ENCODE results near the gene MSLN.

Gene MSLN

DNA sequence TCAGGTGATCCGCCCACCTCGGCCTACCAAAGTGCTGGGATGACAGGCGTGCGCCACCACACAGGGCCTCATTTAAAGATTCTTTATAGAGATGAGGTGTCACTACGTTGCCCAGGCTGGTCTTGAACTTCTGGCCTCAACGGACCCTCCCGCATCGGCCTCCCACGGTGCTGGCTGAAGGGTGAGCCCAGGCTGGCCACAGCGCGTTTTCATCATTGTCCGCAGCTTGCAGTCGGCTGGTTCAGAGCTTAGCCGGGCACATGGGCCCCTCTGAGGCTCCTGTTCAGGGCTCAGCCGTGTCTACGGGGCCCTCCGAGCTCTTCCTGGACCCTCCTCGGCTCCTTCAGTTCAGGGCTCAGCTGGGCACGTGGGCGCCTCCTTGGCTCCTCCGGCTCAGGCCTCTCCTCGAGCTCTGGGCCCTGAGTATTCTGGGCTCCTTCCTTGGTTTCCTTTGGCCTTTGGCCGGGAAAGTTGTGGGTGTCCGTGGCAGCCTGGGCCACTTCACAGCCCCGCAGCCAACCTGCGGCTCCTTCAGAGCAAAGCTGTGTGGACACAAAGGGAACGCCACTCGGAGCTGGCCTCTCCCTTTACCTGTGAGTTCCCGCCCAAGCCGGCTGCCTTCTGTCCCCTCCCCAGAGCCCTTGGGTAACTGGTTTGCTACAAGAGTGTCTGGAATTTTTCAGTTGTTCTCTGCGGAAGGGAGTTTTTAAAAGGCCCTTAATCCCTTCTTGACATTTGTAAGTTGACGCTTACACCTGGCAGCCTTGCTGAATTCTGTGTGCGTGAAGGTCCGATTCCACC lies 1.2 kb upstream of the MSLN start:
- DNase-seq (ENCODE audit: low read depth in 2 of 2), result no peak

DNA sequence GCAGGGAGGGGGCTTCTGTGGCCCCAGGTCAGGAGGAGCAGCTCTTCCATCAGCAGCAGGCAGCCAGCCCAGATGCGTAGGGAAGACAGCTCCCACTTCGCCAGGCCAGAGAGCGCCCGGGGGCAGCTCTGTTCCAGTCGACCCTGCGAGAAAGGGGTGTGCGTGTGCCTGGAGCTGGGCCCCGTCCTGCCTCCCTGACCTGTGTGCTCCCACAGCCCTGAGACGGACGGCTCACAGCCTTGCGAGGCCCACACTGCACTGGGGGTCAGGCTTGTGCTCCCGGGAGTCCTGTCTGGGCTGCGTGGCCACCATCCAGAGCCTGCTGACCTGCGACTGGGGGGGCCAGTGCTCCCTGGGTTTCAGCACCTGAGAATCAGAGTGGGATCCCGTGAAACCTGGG lies 469 bp upstream of the MSLN start:
- no peak for DNase-seq (ENCODE audit: low read depth in 2 of 2)

DNA sequence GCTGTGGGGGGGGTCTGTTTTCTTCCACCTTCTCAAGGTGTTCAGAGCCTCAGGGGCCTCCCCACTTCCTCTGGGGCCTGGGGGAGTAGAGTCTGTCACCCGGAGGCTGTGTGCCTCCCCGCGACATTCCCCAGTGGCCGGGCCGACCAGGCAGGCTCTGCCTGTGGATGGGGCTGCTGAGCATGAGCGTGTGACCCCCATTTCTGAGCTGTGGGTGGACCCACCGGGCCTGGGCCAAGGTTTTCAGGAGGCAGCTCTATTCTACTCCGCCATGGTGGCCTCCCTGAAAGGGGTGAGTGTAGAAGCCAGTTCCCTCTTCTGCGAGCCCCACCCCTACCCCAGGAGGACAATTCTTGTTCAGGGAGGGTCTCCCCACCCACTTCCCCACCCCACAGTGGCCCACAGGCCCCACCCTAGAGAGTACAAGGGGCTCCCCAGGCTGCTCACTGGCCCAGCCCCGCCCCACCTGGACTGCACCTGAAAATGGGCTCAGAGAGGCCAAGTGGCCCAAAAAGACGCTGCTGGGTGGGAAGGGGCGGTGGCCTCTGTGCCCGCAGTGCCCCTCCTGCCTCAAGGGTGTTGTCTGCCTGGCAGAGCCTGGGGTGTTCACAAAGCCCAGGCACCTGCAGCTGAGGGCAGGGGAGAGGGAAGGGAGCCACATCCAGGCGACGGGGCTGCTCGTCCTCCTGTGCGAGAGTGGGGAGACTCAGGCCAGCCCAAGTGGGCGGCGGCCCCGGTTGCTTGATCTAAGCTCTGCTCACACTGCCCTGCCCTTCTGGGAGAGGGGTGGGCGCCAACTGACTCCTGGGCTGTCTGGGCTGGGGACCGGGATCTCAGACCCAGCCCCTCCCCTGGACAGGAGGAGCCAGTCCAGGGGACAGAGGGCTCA lies 1.3 kb downstream of the MSLN start:
- no peak for DNase-seq (ENCODE audit: low read depth in 2 of 2)

DNA sequence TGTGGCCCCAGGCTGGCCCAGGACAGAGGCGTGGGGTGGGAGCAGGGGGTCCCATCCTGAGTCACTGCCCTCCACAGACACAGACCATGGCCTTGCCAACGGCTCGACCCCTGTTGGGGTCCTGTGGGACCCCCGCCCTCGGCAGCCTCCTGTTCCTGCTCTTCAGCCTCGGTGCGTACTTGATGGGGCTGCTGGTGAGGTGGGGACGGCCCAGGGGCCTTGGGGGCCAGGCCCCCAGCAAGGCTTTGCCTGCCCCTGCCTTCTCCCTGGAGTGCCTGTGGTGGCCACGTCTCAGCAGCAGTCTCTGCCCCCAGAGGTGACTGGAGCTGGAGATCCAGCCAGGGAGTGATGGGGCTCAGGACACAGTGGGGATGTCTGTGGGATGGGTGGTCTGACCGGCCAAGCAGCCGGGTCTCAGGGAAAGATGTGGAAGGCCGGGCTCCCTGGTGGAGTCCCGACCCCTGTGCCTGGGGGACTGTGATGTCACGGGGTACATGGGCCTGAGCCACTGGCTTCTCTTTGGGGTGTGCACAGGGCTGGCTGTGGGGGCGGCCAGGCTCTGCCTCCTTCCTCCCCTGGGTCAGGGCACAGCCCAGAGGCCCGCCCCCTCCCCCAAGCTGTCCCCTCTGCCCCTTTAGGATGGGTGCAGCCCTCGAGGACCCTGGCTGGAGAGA lies 2.2 kb downstream of the MSLN start:
- no peak for DNase-seq (ENCODE audit: low read depth in 2 of 2)

DNA sequence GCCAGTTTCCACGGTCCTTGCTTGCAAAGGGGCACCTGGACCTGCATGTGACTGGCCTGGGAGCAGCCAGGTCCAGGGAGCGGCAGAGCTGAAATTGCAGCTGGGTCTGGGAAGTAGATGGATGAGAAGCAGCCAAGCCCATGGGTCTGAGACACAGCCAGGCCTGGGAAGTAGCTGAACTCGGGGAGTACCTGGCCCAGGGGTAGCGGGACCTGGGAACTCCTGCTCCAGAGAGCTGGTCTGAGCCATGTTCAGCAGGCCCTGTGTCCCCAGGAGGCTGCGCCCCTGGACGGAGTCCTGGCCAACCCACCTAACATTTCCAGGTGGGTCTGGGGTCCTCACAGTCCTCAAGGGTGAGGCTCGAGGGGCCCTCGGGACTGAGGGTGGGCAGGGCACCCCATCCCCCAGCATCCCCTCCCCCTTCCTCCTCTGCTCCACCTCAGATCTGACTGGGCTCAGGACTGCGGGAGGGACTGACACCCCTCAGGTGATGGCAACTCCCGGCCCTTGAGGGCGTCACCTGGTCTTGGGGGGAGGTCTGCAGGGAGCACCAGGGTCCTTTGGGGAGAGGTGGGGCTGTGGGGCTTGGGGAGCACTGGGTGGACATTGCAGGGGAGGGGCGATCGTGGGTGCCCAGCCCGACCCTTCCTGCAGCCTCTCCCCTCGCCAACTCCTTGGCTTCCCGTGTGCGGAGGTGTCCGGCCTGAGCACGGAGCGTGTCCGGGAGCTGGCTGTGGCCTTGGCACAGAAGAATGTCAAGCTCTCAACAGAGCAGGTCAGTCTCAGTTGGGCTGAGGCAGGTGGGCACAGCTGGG lies 3.0 kb downstream of the MSLN start:
- no peak for DNase-seq (ENCODE audit: low read depth in 2 of 2)

DNA sequence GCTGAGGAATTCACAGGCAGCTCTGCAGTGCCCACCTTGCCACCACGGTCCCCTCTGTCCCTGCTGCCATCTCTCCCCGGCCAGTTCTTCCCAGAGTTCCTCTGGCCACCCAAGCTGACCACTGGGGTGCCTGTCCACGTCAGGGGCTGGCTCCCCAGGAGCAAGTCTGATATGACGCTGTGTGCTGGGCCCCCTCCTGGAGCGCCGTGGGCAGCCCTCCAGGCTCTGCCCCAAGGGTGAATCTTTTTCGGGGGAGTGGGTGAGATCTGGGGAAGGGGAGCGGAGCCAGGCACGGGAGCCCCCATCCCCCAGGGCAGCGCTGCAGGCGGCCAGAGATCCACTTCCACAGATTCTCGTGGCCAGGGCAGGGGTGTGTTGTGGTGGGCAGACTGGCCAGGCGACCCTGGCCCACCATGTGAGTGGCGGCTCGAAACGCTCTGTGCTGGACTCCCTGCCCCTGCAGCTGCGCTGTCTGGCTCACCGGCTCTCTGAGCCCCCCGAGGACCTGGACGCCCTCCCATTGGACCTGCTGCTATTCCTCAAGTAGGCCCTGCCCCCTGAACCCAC lies 3.7 kb downstream of the MSLN start:
- DNase-seq (ENCODE audit: low read depth in 2 of 2), result no peak

DNA sequence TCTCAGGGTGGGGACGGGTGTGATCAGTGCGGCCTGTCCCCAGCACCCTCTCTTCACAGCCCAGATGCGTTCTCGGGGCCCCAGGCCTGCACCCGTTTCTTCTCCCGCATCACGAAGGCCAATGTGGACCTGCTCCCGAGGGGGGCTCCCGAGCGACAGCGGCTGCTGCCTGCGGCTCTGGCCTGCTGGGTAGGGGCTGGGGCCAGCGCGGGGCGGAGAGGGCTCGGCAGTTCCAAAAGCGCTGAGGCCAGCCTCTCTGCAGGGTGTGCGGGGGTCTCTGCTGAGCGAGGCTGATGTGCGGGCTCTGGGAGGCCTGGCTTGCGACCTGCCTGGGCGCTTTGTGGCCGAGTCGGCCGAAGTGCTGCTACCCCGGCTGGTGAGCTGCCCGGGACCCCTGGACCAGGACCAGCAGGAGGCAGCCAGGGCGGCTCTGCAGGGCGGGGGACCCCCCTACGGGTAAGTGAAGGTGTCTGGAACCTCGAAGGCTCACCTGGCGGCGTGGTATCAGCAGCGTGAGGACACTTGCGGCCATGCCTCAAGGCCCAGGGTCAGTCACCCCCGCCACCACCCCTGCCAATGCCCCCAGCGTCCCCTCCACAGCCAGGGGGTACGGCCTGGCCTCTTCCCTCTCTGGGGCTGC lies 4.4 kb downstream of the MSLN start:
- no peak for DNase-seq (ENCODE audit: low read depth in 2 of 2)

DNA sequence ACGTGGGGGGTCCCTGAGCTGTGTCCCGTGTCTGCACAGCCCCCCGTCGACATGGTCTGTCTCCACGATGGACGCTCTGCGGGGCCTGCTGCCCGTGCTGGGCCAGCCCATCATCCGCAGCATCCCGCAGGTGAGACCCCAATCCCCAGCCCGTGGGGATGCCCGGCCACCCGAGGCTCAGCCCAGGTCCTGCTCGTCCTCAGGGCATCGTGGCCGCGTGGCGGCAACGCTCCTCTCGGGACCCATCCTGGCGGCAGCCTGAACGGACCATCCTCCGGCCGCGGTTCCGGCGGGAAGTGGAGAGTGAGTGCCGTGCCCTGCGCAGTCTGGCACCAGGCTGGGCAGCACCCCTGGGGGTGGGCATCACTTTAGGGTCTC lies 4.9 kb downstream of the MSLN start:
- DNase-seq (ENCODE audit: low read depth in 2 of 2), result no peak

DNA sequence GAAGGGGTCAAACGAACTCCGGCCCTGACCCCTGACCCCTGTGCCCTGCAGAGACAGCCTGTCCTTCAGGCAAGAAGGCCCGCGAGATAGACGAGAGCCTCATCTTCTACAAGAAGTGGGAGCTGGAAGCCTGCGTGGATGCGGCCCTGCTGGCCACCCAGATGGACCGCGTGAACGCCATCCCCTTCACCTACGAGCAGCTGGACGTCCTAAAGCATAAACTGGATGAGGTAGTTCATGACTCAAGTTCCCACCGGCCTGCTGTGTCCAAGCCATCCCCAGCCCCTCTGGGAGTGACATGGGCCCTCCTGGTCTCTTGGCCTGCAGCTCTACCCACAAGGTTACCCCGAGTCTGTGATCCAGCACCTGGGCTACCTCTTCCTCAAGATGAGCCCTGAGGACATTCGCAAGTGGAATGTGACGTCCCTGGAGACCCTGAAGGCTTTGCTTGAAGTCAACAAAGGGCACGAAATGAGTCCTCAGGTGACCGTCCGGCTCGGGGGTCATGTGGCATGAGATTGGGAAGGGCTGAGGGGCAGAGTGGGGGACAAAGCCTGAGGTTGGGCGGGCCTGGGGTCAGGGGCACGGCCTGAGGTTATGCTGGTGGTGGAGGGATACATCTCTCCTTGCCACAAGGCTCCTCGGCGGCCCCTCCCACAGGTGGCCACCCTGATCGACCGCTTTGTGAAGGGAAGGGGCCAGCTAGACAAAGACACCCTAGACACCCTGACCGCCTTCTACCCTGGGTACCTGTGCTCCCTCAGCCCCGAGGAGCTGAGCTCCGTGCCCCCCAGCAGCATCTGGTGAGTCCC lies 5.7 kb downstream of the MSLN start:
- DNase-seq (ENCODE audit: low read depth in 2 of 2), result no peak

DNA sequence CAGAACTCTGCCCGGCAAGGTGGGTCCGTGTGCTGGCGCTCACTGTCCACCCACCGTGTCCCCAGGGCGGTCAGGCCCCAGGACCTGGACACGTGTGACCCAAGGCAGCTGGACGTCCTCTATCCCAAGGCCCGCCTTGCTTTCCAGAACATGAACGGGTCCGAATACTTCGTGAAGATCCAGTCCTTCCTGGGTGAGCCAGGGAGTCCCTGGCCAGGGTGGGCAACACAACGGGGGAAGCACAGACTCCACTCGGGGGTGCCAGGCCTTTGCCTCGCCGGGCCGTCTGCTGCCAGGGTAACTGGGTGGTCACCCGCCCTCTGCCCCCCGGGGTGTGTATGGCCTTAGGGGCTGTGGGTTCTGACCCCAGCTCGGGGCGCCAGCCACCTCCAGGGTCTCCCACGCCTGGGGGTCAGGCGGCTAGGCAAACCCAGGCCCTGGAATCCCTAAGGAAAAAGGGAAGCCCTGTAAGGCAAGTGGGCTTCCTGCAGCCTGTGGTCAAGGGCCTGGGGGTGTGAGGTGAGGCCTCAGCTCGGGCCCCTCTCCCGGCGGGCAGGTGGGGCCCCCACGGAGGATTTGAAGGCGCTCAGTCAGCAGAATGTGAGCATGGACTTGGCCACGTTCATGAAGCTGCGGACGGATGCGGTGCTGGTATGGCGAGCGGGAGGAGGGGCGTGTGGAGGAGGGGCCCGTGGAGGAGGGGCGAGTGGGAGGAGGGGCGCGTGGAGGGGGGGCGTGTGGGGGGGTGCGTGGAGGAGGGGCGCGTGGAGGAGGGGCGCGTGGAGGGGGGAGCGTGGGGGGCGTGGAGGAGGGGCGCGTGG lies 6.5 kb downstream of the MSLN start:
- DNase-seq (ENCODE audit: low read depth in 2 of 2), result no peak

DNA sequence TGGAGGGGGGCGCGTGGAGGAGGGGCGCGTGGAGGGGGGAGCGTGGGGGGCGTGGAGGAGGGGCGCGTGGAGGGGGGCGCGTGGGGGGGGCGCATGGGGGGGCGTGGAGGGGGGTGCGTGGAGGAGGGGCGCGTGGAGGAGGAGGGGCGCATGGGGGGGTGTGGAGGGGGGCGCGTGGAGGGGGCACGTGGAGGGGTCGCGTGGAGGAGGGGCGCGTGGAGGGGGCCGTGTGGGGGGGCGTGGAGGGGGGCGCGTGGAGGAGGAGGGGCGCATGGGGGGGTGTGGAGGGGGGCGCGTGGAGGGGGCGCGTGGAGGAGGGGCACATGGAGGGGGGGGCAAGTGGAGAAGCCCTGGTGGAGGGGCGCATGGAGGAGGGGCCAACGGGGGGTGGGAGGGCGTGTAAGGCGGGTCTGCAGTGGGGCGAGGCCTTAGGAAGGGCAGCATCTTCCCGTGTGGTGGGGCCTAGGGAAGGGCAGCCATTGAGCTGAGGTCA lies 7.3 kb downstream of the MSLN start:
- DNase-seq (ENCODE audit: low read depth in 2 of 2), result no peak

DNA sequence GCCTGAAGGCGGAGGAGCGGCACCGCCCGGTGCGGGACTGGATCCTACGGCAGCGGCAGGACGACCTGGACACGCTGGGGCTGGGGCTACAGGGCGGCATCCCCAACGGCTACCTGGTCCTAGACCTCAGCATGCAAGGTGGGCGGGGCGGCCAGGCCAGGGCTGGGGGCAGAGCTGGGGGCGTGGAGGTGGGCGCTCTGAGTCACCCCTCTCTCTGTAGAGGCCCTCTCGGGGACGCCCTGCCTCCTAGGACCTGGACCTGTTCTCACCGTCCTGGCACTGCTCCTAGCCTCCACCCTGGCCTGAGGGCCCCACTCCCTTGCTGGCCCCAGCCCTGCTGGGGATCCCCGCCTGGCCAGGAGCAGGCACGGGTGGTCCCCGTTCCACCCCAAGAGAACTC lies 7.9 kb downstream of the MSLN start:
- no peak for DNase-seq (ENCODE audit: low read depth in 2 of 2)

DNA sequence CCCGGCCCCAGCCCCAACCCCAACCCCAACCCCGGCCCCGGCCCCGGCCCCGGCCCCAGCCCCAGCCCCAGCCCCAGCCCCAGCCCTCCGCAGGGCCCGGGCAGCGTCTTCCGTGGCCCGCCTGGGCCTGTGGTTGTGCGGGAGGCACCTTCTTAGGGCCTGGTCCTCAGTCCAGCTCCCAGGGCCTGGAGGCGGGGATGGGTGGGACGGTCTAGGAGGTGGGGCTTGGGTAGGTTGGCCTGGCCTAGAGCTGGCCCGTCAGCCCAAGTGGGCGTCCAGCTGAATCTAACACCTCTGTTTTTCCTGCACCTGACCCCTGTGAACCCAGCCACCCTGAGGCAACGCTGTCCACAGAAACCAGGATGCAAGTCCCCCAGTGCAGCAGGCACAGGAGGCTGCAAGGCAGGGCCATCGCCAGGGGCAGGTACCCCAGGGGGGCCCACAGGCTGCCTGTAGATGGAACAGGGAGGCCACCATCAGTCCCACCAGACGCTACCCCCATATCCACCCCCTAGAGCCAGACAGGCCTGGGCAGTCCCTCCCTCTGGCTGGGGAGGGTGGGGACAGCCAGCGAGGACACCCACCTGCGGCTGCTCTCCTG lies 8.8 kb downstream of the MSLN start:
- DNase-seq (ENCODE audit: low read depth in 2 of 2), result no peak

DNA sequence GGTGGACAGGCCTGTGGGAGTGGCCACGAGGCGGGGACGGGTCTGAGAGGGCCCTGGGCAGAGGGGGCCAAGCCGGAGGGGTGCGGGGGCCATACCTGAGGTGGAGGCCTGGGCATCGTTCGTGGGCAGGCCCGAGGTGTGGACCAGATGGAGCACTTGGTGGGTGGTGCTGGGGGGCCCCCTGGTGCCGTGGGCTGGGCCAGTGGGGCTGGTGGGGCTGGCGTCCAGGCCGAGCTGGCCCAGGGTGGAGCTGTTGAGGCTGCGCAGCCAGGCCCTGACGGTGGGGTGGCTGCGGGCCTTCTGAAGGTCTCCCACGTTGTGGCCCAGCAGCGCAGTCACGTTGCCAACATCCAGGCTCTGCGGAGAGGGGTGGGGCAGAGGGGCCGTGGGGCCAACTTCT lies 9.4 kb downstream of the MSLN start:
- DNase-seq (ENCODE audit: low read depth in 2 of 2), result no peak

DNA sequence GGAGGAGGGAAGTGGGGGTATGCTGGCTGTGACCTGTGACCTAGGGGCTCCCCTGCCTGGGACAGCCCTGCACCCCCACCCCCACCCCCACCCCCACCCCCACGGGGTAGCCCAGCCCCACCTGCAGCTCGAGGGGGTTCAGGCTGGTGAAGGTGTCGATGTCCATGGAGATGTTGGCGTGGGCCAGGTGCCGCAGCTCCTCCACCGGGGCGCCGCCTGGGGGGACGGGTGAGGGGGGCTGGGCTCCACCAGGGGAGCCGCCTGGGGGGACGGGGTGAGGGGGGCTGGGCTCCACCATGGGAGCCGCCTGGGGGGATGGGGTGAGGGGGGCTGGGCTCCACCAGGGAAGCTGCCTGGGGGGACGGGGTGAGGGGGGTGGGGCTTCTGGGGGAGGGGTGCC lies 9.9 kb downstream of the MSLN start:
- DNase-seq (ENCODE audit: low read depth in 2 of 2), result no peak

DNA sequence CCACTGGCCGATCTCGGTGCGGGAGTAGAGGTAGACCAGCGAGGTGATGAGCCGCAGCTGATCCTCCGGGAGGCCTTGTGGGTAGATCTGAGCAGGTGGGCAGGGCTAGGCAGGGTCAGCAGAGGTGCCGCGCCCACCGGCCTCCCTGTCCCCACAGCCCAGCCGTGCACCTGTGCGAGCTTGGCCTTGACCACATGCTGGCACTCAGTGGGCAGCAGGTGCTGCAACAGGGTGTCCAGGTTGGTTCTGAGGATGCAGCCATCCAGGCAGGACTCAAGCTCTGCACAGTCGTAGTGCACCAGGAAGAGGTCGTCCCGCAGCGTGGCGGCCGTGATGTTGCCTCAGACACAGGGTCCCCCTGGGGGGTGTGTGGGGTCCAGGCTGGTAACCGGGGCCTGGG lies 12.4 kb downstream of the MSLN start:
- DNase-seq (ENCODE audit: low read depth in 2 of 2), result no peak

DNA sequence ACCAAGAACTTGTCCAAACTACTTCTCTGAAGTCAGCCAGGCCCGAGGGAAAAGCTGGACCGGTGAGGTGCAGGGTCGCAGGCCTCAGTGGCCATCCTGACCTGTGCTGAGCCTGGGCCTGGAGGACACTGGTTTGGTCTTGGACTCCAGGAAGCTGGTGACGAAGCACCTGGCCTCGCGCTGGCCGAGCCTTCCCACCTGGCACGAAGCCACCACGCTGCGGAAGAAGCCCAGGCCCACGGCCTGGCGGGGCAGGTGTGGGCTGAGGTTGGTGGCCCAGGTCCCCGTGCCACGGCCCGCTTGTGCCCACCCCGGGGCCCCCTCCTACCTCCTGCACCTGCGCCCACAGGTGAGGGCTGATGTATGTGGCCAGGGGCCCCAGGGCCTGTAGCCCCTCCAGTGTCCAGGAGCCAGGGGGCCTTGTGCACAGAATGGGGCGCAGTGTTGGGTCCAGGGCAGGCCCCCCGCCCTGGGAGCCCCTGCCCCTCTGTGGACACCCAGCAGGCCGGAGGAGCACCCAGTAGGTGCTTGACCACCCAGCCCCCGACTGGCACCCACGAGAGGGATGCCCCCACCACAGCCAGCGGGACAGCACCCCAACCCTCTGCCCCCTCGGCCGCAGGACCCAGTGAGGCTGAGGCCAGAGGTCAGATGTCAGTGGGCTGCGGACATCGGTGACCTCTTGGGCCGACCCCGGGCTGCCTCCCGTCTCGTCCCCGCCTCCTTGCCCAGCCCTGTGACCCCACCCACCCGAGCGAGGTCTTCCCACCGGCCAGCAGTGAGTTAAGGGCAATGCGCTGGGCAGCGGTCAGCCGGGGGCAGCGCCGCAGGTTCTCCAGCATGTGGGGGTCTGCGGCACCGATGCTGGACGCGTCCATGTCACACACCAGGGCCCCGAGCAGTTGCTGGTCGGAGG lies 13.8 kb downstream of the MSLN start:
- no peak for DNase-seq (ENCODE audit: low read depth in 2 of 2)

Data from stimulated activated CD4-positive, alpha-beta T cell treated with anti-CD3 and anti-CD28 coated beads, Interleukin-12 subunit alpha, Interleukin-12 subunit beta, amount 100 ng/mL, for 24 hours (primary cell).